Stimulated activated CD4-positive, alpha-beta T cell treated with anti-CD3 and anti-CD28 coated beads, Interleukin-15, amount 100 ng/mL, for 1 hour (primary cell): ENCODE measurements around the gene ADCY7.
"Not testable (repeated sequence)": the region's sequence is repeated elsewhere in the genome, so short reads cannot be mapped to it uniquely, and the experiment has no call there.

Experiments used
- DNase-seq, 2 donors: peaks; one replicate each; pipeline ENCODE4 v3.0.0-alpha.2; 2020; ENCODE audit warnings: low read depth in 1 of 2, low spot score in 1 of 2

Gene ADCY7

DNA sequence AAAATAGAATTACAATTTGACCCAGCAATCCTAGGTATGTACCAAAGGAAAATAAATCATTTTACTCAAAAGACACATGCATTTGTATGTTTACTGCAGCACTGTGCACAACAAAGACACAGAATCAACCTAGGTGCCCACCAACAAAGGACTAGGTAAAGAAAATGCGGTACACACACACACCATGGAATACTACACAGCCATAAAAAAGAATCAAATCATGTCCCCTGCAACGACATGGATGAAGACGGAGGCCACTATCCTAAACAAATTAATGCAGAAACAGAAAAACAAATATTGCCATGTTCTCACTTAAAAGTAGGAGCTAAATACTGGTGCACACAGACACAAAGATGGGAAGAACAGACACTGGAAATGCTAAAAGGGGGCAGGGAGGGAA is 66.2 kb downstream of the ADCY7 start:
- DNase-seq = no peak

DNA sequence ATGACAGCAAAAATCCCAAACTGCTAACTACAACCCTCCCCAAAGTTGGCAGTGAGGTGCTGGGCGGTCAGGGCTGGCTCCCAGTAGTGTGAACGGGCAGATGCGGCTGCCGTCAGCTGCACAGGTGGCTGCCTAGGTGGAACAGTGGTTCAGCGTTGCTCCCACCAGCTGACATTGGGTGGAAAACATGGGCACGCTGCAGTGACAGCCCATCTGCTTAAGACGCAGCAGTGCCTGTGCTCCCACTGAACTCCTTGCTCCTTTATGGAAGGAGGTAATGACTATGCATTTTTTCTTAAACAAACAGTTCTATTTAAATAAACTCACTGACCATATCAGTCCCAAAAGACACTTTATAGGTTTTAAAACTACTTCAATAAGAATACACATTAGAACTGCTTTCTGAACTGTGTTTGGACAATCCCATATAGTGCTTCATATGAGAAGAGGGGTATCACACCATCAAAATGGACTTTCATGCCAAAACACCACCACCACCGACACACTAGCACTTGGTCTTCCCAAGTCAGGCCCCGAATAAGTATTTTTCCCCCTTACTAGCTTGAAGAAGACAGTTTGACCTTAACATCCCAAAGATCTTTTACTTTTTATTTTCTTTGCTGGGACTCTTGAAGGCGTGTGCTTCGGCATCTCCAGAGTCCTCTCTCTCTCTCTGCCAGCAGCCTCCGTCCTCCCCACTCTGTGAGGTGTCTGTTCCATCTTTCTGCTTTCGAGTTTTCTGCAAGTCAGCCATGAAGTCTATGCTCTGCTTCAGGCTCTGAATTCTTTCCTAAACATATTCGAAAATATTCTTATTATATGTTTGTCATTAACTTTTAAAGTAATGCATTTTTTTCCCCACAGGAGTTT is 68.0 kb downstream of the ADCY7 start:
- no peak for DNase-seq

DNA sequence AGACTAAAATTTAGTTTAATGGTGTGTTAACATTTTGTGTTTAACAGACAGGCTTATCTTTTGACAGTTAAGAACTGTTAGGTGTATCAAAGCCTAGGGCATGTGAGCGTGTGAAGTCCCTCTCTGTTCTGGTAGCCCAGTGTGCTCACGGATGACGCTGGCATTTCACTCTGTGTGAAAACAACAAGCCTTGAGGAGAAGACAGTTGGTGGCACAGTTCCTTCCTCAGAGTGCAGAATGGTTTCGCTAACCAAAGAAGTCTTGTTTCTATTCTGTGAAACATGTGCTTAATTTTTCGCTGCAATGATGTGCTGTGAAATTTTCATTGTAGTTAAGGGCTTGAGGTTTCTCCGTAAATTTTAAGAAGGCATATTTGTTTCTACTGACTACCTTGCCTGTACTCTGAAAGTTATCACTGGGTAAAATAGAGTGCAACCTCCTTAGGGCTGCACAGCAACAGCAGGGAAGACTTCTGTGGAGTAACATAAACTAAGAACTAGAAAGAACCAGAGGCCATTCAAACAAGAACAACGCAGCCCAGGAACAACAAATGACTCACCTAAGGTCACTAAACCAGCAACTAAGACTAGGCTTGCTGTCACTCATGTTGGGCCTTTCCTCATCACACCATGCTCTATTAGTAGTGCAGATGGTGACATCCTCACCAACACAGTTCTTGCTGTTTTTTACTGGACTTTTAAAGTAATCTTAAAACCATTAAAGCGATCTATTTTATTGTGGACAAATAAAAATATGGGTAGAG is 69.0 kb downstream of the ADCY7 start:
- no peak for DNase-seq

DNA sequence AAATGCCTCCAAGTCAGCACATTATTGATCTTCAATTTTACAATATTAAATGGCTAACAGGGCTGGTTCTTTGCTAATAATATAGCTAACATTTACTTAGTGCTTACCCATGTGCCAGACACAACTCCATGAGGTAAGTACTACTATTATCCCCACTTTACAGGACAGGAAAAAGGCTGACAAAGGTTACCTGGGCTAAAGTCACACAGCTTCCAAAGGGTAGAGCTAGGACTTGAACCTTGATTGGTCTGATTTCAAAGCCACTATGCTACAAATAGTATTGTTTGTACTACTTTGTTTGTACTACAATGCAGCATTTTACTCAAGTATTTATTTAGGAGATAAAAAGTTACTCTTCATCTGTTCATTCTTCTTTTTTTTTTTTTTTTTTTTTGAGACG is 70.5 kb downstream of the ADCY7 start:
- no peak for DNase-seq

DNA sequence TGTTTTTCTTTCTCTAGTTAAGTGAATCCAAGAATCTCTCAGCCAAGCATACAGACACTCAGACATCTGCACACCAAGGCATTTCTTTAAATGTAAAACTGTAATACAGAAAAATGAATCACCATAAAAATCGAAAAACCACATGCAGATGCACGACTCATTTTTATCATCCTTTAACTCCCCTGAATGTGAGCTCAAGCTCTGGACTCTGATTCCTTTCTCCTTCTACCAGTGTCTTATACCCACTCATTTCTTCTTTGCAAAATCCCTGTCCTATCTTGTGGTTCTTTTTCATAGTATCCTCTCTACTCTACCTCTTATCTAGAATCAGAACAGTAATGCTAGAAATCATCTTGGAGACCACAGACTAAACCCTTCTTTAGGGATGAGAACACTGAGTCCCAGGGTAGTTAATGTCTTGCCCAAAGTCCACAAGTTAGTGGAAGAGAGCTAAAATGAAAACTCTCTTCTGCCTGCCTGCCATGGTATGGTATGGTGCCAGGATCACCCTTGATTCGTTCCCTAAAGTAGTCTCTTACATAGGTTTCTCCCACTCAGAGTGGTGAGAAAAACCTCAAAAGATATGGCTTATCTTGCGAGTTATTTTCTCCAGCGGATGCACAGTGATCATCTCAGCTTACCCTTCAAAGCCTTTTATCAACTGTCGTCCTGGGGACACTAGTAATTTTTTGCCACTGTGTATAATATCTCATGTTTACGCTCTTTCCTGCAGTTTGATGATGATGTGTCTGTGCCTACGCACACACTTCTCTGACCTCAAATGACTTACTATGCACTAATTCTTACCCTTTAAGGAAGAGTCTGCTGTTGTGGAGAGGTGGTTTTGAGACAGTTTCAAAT is 72.2 kb downstream of the ADCY7 start:
- no peak for DNase-seq

DNA sequence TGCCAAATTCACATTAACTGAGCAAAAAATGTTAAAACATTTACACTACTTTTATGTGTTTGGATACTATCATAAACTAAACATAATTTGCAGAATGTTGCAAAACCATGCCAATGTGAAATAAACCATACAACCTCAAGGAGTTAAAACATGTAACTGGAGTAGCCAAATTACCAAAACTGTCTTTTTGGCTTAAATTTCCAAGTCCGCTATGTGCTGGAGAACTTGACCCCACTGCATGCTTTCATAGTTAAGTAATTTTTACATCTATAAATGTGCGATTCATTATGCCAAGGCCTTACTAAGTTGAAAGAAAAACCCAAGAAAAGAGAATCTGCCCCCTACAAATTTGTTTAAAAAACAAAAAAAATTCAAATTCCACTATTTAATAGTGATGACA is 74.2 kb downstream of the ADCY7 start:
- DNase-seq = no peak

DNA sequence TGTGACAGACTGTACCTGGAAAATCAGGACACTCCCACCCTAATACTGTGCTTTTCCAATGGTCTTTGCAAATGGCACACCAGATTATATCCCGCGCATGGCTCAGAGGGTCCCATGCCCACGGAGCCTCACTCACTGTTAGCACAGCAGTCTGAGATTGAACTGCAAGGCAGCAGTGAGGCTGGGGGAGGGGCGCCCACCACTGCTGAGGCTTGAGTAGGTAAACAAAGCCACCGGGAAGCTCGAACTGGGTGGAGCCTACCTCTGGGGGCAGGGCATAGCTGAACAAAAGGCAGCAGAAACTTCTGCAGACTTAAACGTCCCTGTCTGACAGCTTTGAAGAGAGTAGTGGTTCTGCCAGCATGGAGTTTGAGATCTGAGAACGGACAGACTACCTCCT is 77.2 kb downstream of the ADCY7 start:
- DNase-seq = not testable (repeated sequence)

DNA sequence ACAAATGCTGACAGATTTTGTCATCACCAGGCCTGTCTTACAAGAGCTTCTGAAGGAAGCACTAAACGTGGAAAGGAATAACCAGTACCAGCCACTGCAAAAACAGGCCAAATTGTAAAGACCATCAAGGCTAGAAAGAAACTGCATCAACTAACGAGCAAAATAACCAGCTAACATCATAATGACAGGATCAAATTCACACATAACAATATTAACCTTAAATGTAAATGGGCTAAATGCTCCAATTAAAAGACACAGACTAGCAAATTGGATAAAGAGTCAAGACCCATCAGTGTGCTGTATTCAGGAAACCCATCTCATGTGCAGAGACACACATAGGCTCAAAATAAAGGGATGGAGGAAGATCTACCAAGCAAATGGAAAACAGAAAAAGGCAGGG is 78.9 kb downstream of the ADCY7 start:
- not testable (repeated sequence) for DNase-seq

DNA sequence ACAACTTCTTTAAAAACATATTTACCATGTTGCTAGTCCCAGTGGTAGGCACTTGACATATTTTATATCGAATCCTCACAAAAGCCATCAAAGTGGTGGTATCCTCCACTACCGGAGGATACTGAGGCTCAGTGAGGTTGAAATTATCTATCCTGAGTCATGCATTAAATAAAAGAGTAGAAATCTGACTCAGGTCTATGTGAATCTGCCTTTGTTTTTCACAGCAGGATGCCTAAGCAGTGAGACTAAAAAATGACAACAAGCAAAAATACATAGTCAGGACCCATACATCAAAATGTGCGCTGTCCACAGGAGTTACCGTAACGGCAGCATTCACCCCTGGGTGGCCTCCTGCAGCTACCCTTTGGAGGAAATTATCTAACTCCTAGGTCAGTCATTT is 84.8 kb downstream of the ADCY7 start:
- no peak for DNase-seq

DNA sequence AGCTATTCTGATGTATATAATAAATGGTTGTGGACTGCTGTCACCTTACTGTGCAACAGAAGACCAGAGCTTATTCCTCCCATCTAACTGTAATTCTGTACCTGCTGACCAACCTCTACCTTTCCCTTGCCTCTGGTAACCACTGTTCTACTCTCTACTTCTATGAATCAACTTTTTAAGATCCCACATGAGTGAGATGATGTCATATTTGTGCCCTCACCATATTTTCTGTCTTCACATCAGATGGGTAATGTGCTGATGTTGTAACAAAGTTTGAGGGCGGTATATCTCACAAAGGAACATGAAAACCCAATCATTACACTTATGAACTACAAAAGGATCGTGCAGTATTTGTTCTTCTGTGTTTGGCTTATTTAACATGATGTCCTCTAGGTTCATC is 85.6 kb downstream of the ADCY7 start:
- no peak for DNase-seq

DNA sequence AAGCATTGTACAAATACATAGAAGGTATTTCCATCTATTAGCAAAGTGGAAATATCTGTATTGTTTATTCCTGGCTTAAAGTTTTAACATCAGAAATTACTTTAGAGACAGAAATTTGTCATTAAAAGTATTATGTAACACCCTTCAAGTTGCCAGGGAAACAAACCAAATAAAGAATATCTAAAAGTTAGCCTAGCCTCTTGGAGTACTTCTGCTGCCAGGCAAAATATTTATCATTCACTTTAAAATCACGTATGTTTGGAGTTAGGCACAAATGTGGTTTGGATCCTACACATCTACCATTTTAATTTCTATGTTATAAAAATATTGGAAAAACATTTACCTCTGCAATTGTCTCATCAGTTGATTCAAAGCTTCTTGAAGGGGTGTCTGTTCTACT is 87.7 kb downstream of the ADCY7 start:
- no peak for DNase-seq

DNA sequence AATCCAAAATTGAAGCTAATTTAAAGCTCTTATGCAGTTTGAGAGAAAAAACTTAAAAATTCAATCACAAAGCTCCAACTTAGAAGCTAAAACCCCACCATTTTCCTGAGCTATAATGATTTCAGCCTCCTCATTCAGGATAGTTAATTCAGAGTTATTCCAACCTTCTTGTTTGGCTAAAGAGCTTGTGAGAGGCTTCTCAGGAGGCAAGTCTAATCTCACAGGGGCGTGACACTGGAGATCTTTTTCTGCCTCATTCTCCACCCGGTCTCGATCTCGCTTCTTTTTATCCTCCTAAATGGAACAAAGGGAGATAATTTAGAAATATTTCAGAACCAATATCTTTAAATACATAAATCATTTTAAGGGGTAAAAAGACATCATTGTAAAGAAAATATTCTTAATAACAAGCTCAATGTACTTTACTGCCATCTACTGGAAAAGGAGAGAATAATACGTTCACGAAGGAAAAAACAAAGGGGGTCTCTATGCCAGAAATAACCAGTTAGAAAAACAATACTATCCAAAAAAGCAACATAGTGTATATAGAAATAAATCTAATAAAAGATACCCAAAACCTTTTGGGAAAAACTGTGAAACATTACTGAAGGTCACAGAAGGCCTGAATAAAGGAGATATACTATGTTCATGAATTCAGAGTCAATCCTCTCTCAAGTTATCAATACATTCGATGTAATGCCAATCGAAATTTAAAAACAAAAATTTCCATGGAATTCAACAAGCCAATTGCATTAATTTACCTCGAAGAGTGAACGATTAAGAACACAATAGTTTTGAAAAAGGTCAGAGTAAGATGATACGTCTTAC is 88.5 kb downstream of the ADCY7 start:
- DNase-seq = no peak

DNA sequence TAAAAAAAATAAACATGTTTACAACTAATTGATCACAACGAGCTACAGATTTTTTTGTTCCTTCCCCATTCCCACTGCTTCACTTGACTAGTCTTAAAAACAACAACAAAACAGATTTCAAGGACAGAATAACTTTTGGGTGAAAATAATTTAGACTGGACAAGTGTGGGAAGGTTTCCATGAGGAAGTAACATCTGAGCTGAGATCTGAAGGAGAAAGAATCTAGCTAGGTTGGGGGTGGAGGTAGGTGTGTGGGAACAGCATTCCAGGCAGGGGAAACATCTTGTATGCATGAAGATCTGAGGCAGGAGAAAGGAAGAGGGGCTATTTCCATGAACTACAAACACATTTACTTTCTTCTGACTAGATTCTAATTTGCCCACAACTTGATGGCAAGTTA is 93.3 kb downstream of the ADCY7 start:
- no peak for DNase-seq

DNA sequence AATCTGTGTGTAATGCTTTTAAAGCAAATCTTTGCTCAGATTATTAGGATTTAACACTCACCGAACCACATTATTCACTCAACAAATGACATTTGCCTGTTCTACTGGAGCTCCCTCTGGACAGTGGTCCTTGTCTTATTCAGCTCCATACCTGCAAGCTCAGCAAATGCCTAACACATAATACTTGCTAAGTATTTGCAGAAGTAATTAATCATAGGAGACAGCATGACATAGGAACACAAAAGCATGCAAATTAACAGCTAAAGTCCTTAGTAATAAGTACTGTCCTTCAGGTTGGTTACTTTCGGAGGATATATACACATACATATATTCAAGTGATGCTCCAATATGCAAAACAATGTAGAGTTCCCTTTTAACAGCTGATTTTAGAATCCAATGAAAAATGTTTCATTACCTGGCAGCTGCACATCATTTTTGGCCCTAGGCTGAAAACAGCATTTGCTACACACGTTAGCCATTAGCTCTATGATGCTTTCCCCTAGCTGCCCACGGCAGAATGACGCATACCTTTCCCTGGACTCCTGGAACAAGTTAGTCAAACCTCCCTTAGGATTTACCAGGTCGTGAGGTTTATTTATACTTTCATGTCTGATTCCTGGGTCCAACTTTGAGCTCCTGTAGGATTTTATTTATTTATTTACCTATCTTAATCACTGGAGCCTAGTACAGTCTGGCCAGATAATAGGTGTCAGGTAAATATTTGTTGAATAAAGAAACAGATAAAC is 93.9 kb downstream of the ADCY7 start:
- DNase-seq = no peak

DNA sequence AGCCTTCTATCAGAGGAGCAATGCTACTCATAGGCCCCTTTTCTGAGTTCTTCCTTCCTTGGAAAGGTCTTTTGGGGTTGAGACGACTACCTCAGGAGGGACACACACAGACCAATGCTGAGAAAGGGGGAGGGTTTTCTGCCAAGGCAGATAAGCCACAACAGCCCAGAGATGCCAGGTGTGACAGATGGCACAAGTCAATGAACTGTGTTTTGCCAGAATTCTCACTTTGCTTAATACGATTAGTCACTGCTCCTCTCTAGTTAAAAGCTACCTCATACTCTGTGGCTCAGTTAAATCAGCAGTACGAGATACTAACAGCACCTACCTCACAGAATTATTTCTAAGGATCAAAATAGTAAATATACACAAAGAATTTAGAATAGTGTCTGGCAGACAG is 94.4 kb downstream of the ADCY7 start:
- DNase-seq = no peak

DNA sequence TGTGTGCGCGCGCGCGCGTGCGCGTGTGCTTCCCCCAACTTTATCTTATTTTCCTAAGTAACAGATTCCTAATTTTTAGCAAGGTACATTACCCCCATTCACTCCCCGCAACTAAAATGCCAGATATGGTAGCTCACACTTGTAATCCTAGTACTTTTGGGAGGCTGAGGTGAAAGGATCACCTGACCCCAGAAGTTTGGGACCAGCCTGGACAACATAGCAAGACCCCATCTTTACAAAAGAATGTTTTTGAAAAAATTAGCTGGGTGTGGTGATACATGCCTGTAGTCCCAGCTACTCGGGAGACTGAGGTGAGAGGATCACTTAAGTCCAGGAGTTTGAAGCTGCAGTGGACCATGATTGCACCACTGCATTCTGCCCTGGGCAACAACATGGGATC is 97.3 kb downstream of the ADCY7 start:
- DNase-seq = no peak

DNA sequence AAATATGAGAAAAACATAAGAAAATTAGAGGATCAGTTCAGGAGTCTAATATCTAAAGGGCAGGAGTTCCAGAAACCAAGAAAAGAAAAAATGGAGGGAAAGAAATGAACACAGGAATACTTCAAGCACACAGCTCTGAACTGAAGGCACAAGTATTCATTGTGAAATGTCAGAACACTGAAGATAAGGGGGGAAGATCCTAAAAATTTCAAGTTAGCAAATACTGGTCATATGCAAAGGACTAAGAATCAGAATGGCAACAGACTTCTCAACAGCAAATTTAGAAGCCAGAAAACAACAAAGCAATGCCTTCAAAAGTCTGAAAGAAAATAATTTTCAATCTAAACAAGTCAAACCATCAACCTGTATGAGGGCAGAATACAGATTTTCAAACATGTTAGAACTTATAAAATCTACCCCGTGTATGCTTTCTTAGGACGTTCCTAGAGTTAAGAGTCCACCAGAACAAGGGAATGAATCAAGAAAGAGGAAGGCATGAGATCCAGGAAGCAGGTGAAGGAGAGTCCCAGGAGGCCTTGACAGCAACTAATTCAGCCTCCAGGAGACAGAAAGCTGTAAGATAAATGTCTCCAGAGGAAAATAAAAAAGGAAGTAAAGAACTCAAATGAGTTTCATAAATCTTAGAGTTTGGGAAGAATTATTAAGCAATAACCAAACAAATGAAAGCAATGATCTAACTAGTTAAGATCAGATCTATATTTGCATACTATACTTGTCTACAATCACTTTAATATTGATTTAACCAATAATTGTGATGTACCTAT is 99.6 kb downstream of the ADCY7 start:
- DNase-seq = no peak
